ENCODE measurements around the gene ETV5. TPM values are rescaled to one million over a fixed set of nuclear protein-coding genes. Genes with fewer than 3 reads are reported as not detected.

Gene ETV5
- total and polyA plus RNA-seq, 10 of the 15 experiments (the other 5 are each of a cell fraction or from before 2014, with no cell fraction given): 5.0 to 18.4 (median 7.4) TPM

DNA sequence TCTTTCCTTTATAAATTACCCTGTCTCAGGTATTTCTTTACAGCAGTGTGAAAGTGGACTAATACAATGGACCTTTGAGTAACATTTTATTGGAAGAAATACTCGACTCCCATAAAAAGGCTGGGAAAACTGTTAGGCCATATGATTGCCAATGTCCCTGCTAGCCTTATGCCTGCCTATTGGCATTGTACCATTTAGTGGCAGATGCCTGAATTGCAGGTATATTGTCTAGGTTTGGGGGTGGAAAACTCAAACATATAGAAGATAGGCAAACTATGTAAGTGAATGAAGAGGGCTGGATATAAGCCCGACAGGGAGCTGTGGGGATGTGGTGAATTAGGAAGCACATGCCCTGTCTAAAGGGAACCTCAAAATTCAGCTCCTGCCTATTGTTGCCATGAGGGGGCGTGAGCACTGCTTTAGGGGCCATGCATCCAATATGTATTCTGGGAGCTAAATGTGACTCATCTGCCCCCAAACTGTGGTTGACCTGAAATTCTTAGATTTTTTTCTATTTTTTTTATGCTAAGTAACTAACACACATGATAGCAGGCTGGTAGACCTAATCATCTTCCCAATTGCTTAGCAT lies 105.9 kb downstream of the ETV5 start:
- RAD21 ChIA-PET (ENCODE audit: unreplicated experiment): interaction anchor here (0.7 to 1.8 kb wide), 7 partner anchors 15 to 537 kb away, joined by 3 to 12 read pairs (median 3); no protein-coding TSS in a partner anchor
- BruUV-seq (replicated peaks): no TSS peak
- FAIRE-seq (peak; percentile 23), DNase-seq (ENCODE audit: low read depth, low spot score) (no peak), ATAC-seq (peak; percentile 75)
- H3K4me2 ChIP-seq (ENCODE audit: control insufficient read depth, insufficient read depth): no peak overlapping the region
- no peaks in the 10 kb centered on the region for H3K9me3 ChIP-seq (replicated peaks; ENCODE audit: control insufficient read depth, insufficient read depth, low read length)
- H3K4me3 ChIP-seq: no peak overlapping the region
- CTCF ChIA-PET: interaction anchor here (0.5 to 1.9 kb wide), 19 partner anchors 14 to 608 kb away, joined by 3 to 13 read pairs (median 4); no protein-coding TSS in a partner anchor
- no peak overlapping the region for H2AFZ ChIP-seq (ENCODE audit: control insufficient read depth, low read depth, low read length)
- TF ChIP-seq SREBF2 (IDR thresholded peaks at IDR 0.05; ENCODE audit: low read length) (no peak), BACH1 (IDR thresholded peaks at IDR 0.05; ENCODE audit: borderline replicate concordance) (no peak), RAD21 (IDR thresholded peaks at IDR 0.05; ENCODE audit: insufficient read depth, low read depth, low read length) (peak; percentile 48), ZNF24 (IDR thresholded peaks at IDR 0.05) (no peak), SMC3 (IDR thresholded peaks at IDR 0.05; ENCODE audit: borderline replicate concordance, low read length) (peak; percentile 36; the same call in 1 of the 2 replicates)
- TF ChIP-seq, protein P1, sequence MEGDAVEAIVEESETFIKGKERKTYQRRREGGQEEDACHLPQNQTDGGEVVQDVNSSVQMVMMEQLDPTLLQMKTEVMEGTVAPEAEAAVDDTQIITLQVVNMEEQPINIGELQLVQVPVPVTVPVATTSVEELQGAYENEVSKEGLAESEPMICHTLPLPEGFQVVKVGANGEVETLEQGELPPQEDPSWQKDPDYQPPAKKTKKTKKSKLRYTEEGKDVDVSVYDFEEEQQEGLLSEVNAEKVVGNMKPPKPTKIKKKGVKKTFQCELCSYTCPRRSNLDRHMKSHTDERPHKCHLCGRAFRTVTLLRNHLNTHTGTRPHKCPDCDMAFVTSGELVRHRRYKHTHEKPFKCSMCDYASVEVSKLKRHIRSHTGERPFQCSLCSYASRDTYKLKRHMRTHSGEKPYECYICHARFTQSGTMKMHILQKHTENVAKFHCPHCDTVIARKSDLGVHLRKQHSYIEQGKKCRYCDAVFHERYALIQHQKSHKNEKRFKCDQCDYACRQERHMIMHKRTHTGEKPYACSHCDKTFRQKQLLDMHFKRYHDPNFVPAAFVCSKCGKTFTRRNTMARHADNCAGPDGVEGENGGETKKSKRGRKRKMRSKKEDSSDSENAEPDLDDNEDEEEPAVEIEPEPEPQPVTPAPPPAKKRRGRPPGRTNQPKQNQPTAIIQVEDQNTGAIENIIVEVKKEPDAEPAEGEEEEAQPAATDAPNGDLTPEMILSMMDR (IDR thresholded peaks at IDR 0.05 in 2 of 3, conservative IDR thresholded peaks at IDR 0.05 in 1 of 3; ENCODE audit: control insufficient read depth in 2 of 3, extremely low read depth in 1 of 3, insufficient read depth in 1 of 3, low read depth in 3 of 3, low read length in 3 of 3): peak in 2 of 3 experiments; percentile 33 to 34; a peak in 4 of 6 replicates
- in situ Hi-C loops (cut with MboI) (no loop called here), intact Hi-C loops (cut with micrococcal nuclease; ENCODE audit: unreplicated experiment) (no loop called here)
- POLR2A ChIA-PET: interaction anchor here (0.5 kb wide), 1 partner anchor 241 kb away, joined by 4 read pairs; no protein-coding TSS in a partner anchor
- H3K4me1 ChIP-seq (ENCODE audit: control insufficient read depth, insufficient read depth, low read length): peaks cover 6% of the 10 kb centered on the region
- 0% methylated on average over 3 of the region's 3 CpGs for WGBS (ENCODE audit: insufficient coverage, insufficient replicate concordance, low lambda C conversion rate, missing lambda C conversion rate)
- no peaks in the 10 kb centered on the region for H3K36me3 ChIP-seq (ENCODE audit: control insufficient read depth in 2 of 2, insufficient read depth in 2 of 2, low read length in 1 of 2)
- no peak overlapping the region for H3K27ac ChIP-seq (ENCODE audit: control insufficient read depth, insufficient read depth)
- SMC1A ChIA-PET (ENCODE audit: uncharacterized antibody, unreplicated experiment): interaction anchor here (0.7 to 1.6 kb wide), 8 partner anchors 10 to 538 kb away, joined by 3 to 11 read pairs (median 4); no protein-coding TSS in a partner anchor
- H4K20me1 ChIP-seq (ENCODE audit: control insufficient read depth, insufficient read depth): no peaks in the 10 kb centered on the region
- no peak overlapping the region for H3K9ac ChIP-seq (ENCODE audit: control insufficient read depth, insufficient read depth, low read length)
- H3K79me2 ChIP-seq (ENCODE audit: control insufficient read depth, insufficient read depth, low read length): no peaks in the 10 kb centered on the region
- no peaks in the 10 kb centered on the region for H3K27me3 ChIP-seq (replicated peaks in 1 of 2; ENCODE audit: control insufficient read depth in 2 of 2, insufficient read depth in 2 of 2, low read length in 1 of 2)

Measured in GM12878 (cell line).